Thyroid gland (tissue), 4 donors: ENCODE measurements around the gene PDSS1. TPM values are rescaled to one million over a fixed set of nuclear protein-coding genes. Genes with fewer than 3 reads are reported as not detected.
A peak's percentile ranks its signal among the peaks of the same experiment; 100 is the strongest.

ENCODE experiments used
- DNase-seq, 2 donors: peaks; one replicate each; pipeline ENCODE4 v3.0.0-alpha.2; 2019
- H3K27ac ChIP-seq, 3 donors: fragments of 200-600 bp; sonication (generic); 1 replicate in 2 of 3; 2 replicates in 1 of 3; pipeline ENCODE4 v1.5.1; 2016 to 2019; ENCODE audit warnings: mild to moderate bottlenecking in 1 of 3, moderate library complexity in 1 of 3
- H3K27me3 ChIP-seq: fragments of 200-600 bp; sonication (generic); one replicate; pipeline ENCODE4 v1.5.1; 2019
- H3K36me3 ChIP-seq, 2 donors: fragments of 200-600 bp; sonication (generic); one replicate each; pipeline ENCODE4 v1.5.1; 2016 to 2019
- H3K4me1 ChIP-seq, 2 donors: fragments of 200-600 bp; sonication (generic); one replicate each; pipeline ENCODE4 v1.5.1; 2017 to 2019
- H3K4me3 ChIP-seq, 3 donors: fragments of 200-600 bp; sonication (generic); replicated peaks in 1 of 3; 1 replicate in 2 of 3; 2 replicates in 1 of 3; pipeline ENCODE4 v1.5.1; 2016; ENCODE audit warnings: mild to moderate bottlenecking in 1 of 3
- H3K9me3 ChIP-seq: fragments of 200-600 bp; sonication (generic); one replicate; pipeline ENCODE4 v1.5.1; 2017
- CTCF ChIP-seq, 6 experiments: fragments of 200-600 bp in 3 of 6; fragments of 450-650 bp in 3 of 6; sonication (generic) in 3 of 6; IDR thresholded peaks; one replicate each; pipeline ENCODE4 v1.5.1; 2016 to 2019; ENCODE audit warnings: antibody characterized with exemption in 6 of 6, mild to moderate bottlenecking in 2 of 6, inconsistent platforms in 1 of 6, moderate library complexity in 1 of 6
- POLR2A ChIP-seq, 2 donors: fragments of 450-650 bp; IDR thresholded peaks; one replicate each; pipeline ENCODE4 v1.6.1; 2017; ENCODE audit warnings: antibody characterized with exemption in 2 of 2, mild to moderate bottlenecking in 2 of 2, moderate library complexity in 1 of 2
- WGBS, 2 donors: methylation state at CpG; one replicate each; pipeline ENCODE4 v1.1.5; 2017; 5-methylcytosine and 5-hydroxymethylcytosine counted together
- intact Hi-C: fragments of 100-400 bp; cut with DNase I; formaldehyde crosslinking; loops from one replicate; pipeline ENCODE4 v1.15.1; 2023
- total RNA-seq, 4 donors: library from RNA; depleted of rRNA; stranded (reverse); fragments of >200 nt; gene quantifications; one replicate each; pipeline ENCODE4 v1.2.3, GENCODE V29; 2016

PDSS1 gene
- total RNA-seq, 4 donors from 2014 or later = 2.7 to 15.0 (median 3.6) TPM

DNA sequence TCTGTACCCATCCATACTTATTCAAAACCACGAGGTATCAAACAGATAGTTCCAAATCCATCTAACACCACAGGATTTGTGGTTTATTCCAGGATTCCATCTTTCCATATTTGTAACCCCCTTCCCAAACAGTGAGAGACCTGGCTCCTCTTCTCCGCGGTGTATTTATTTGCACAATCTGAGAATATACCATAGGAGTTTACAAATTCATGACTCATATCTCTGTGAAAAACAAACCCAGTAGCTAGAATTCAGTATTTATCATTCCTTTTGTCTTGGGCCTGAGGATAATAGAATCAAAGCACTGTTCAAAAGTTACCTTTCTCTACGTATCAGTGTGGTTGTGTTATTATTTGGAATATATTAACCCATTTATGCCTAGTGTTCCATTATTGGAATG lies 31.9 kb downstream of the PDSS1 start:
- H3K4me3 ChIP-seq = no peak overlapping the region
- no peak overlapping the region for H3K27ac ChIP-seq
- H3K9me3 ChIP-seq = no peaks in the 10 kb centered on the region
- DNase-seq = no peak
- WGBS, 2 donors = 95 to 97% methylated on average over 4 of the region's 4 CpGs
- H3K27me3 ChIP-seq = no peaks in the 10 kb centered on the region
- TF ChIP-seq CTCF (IDR thresholded peaks at IDR 0.05) (no peak), POLR2A (IDR thresholded peaks at IDR 0.05) (no peak)
- intact Hi-C loops = loop anchor here (5.0 kb wide), 1 partner anchor 133 kb away; the partner anchor contains the start of gene ABI1
- peaks cover 0 to 5% of the 10 kb centered on the region in 2 donors for H3K36me3 ChIP-seq
- H3K4me1 ChIP-seq = peaks cover 0 to 7% of the 10 kb centered on the region in 2 donors

DNA sequence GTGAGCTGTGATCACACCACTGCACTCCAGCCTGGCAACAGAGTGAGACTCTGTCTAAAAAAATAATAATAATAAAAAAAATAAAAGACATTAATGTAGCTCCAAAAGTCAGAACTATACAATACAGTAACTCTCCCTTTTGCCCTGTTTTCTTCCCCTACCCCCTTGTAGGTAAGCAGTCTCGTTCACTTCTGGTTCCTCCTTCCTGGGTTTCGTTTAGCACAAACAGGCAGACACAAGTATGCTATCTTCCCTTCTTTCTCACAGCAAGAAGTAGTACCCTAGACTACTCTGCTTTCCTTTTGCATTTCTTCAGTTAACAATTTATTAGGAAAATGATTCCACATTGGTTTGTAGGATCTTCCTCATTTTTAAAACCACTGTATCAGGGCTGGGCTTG lies 33.1 kb downstream of the PDSS1 start:
- WGBS, 2 donors = 93 to 97% methylated on average over 2 of the region's 2 CpGs
- intact Hi-C loops = no loop called here
- DNase-seq = no peak
- H3K4me3 ChIP-seq = no peak overlapping the region
- no peak overlapping the region for H3K27ac ChIP-seq
- no peaks in the 10 kb centered on the region for H3K9me3 ChIP-seq
- TF ChIP-seq POLR2A (IDR thresholded peaks at IDR 0.05) (no peak), CTCF (IDR thresholded peaks at IDR 0.05) (no peak)
- no peaks in the 10 kb centered on the region for H3K27me3 ChIP-seq
- H3K4me1 ChIP-seq = peaks cover 8 to 18% of the 10 kb centered on the region in 2 donors
- no peaks in the 10 kb centered on the region for H3K36me3 ChIP-seq

DNA sequence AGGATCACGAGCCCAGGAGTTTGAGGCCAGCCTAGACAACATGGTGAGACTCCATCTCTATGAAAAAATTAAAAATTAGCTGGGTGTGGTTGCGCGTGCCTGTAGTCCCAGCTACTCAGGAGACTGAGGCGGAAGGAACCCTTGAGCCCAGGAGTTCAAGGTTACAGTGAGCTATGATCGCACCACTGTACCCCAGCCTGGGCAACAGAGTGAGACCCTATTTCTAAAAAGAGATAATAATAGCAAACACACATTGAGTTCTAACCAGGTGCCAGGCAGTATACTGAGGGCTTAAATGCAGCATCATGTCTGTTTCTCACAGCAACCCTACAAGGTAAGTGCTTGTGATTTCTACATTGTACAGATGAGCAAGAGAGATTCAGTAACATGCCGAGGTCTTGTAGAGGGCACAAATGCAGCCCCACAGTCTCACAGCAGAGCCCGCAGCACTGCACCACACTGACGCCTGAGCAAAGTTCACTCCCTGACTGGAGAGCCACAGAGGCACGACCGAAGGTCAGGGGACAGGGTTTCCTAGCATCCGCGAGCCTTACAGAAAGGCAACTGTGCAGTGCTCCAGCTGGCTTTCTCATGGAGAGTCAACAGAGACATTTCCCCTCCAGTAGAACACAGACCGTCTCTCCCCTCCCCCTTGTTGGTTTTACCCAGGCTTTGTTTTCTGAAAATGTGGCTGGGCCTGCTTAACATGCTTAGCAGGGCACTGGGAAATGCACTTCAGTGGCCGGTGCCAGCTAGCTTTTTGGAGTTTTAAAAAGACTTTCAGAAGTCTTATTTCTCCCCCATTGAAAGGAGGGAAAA lies 36.5 kb downstream of the PDSS1 start:
- Histone ChIP-seq H3K4me1 (peaks cover 8 to 18% of the 10 kb centered on the region in 2 donors), H3K27ac (peak overlapping the region; percentile 48 to 70 (median 56)), H3K36me3 (no peaks in the 10 kb centered on the region), H3K27me3 (no peaks in the 10 kb centered on the region), H3K4me3 (no peak overlapping the region), H3K9me3 (no peaks in the 10 kb centered on the region)
- DNase-seq = peak; percentile 78 to 81
- WGBS, 2 donors = 56 to 71% methylated on average over 9 to 14 of the region's 14 CpGs
- TF ChIP-seq CTCF (IDR thresholded peaks at IDR 0.05) (no peak), POLR2A (IDR thresholded peaks at IDR 0.05) (no peak)
- intact Hi-C loops = no loop called here

DNA sequence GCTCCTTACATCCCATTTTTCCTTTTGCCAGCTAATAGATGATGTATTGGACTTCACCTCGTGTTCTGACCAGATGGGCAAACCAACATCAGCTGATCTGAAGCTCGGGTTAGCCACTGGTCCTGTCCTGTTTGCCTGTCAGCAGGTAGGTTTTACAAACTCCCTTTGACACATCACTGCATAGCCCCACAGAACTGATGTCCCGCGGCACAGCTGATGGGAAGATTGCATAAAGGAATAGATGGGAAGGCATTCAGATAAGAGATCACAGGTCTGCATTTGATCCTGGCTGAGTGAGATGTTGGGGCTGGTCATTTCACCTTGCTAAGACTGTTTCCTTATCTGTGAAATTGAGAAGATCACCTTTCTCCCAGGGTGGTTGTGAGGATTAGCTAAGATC lies 37.9 kb downstream of the PDSS1 start:
- H3K36me3 ChIP-seq = no peaks in the 10 kb centered on the region
- peaks cover 8 to 18% of the 10 kb centered on the region in 2 donors for H3K4me1 ChIP-seq
- peak overlapping the region in 2 of 3 donors; percentile 56 to 70 for H3K27ac ChIP-seq
- H3K27me3 ChIP-seq = no peaks in the 10 kb centered on the region
- H3K9me3 ChIP-seq = no peaks in the 10 kb centered on the region
- TF ChIP-seq POLR2A (IDR thresholded peaks at IDR 0.05) (no peak), CTCF (IDR thresholded peaks at IDR 0.05) (no peak)
- H3K4me3 ChIP-seq = no peak overlapping the region
- no peak for DNase-seq
- intact Hi-C loops = no loop called here
- WGBS, 2 donors = 65 to 75% methylated on average over 4 of the region's 4 CpGs

DNA sequence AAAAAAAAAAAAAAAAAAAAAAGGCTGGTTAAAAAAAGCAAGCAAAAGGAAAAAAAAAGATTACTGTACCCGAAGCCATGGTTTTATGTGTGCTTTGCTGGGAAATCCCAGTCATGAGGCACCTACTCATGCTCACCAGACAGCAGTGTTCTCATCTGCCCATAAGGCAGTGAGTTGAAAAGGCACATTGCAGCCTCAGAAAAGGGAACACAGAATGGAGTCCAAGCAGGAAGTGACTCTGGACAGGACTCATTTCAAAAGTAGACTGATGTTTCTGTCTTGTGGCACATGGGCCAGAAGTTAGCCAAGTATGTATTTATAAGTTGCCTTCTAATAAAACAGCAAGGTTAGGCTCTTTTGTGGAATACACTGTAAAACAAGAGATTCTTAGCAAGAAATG lies 40.2 kb downstream of the PDSS1 start:
- peaks cover 8 to 18% of the 10 kb centered on the region in 2 donors for H3K4me1 ChIP-seq
- intact Hi-C loops = no loop called here
- no peak overlapping the region for H3K4me3 ChIP-seq
- no peaks in the 10 kb centered on the region for H3K27me3 ChIP-seq
- H3K27ac ChIP-seq = no peak overlapping the region
- no peak for DNase-seq
- H3K9me3 ChIP-seq = no peaks in the 10 kb centered on the region
- 81% methylated on average over 1 of the region's 1 CpG for WGBS, 2 donors
- no peak for TF ChIP-seq CTCF (IDR thresholded peaks at IDR 0.05)
- TF ChIP-seq POLR2A (IDR thresholded peaks at IDR 0.05) = no peak
- peaks cover 0 to 2% of the 10 kb centered on the region in 2 donors for H3K36me3 ChIP-seq
